ENCODE measurements around the gene GSK3B. TPM values are rescaled to one million over a fixed set of nuclear protein-coding genes. Genes with fewer than 3 reads are reported as not detected.
A peak's percentile ranks its signal among the peaks of the same experiment; 100 is the strongest.

GSK3B gene
- total and polyA plus RNA-seq, 9 donors, result 15.3 to 30.7 (median 27.0) TPM

DNA sequence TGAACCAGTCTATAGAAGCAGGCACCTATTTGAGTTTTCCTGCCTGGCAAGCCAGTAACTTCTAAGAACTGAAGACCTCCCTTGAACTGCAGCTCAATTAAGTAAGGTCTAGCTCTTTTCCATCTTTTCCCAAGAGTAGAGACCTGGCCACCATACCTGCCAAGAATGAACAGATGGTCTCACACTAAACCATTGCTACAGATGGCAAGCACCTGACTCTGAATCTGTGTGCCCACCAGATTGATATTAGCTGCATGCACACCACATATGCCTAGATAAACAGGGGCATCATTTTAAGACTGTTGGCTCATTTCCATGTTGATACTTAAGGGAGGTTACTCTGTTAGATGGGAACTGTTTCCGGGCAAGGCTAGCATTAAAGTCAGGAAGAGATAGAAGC is 34.8 kb upstream of the GSK3B start:
- 86% methylated on average over 1 of the region's 1 CpG for WGBS (ENCODE audit: insufficient coverage)
- DNase-seq, result no peak
- no peak overlapping the region for H3K27ac ChIP-seq (ENCODE audit: low read length)
- no peaks in the 10 kb centered on the region for H3K27me3 ChIP-seq (ENCODE audit: control insufficient read depth, insufficient read depth, low read length)
- H3K36me3 ChIP-seq (ENCODE audit: control insufficient read depth, insufficient read depth, low read length), result no peaks in the 10 kb centered on the region
- H3K9me3 ChIP-seq (replicated peaks; ENCODE audit: control insufficient read depth, low read depth, low read length), result no peaks in the 10 kb centered on the region
- no peak overlapping the region for H3K4me3 ChIP-seq (ENCODE audit: low read length)
- no peaks in the 10 kb centered on the region for H3K4me1 ChIP-seq (ENCODE audit: control insufficient read depth, insufficient read depth, low read length)

DNA sequence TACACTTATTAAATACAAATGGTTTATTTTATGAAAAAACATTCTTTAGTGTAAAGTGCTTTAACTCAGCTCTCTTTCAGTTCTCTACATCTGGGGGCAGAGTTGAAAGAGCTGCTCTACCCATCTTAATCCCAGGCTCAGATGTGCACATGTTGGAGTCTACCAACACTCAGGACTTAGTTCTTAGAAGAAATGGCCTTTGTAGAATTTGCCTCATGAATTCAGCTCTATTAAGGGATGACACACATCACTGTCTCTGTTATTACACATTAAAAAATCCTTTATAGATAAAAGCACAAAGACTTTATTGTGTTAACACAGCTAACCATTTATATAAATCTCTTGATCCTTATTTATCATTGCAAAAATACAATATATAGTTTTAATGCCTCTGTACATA is 31.7 kb upstream of the GSK3B start:
- no peak overlapping the region for H3K27ac ChIP-seq (ENCODE audit: low read length)
- no peak overlapping the region for H3K4me3 ChIP-seq (ENCODE audit: low read length)
- no peaks in the 10 kb centered on the region for H3K27me3 ChIP-seq (ENCODE audit: control insufficient read depth, insufficient read depth, low read length)
- H3K4me1 ChIP-seq (ENCODE audit: control insufficient read depth, insufficient read depth, low read length), result no peaks in the 10 kb centered on the region
- no peaks in the 10 kb centered on the region for H3K36me3 ChIP-seq (ENCODE audit: control insufficient read depth, insufficient read depth, low read length)
- DNase-seq, result no peak
- H3K9me3 ChIP-seq (replicated peaks; ENCODE audit: control insufficient read depth, low read depth, low read length), result no peaks in the 10 kb centered on the region

DNA sequence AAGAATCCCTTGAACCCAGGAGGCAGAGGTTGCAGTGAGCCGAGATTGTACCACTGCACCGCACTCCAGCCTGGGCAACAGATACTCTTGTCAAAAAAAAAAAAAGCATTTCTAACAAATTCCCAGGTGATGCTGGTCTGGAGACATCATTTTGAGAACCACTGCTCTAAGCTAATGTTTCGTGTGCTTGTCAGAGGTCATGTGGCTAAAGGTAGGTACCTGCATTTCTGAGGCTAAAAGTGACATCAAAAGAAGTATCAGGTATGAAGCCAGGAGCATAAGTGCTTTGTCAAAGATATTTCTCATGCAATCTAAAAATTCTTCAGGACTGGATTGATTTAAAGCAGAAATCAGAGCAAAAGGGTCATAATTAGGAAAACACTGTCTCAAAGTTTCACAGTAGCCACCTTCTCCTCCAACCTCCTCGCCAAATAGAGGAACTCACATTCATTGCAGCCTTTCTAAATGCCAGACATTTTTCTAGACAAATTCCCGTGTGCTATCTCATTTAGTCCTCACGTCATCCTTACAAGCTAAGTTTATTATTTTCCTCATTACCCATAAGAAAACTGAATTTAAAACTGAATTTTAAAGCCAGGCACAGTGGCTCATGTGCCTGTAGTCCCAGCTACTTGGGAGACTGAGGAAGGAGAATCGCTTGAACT is 25.7 kb upstream of the GSK3B start:
- H3K27ac ChIP-seq (ENCODE audit: low read length), result no peak overlapping the region
- no peaks in the 10 kb centered on the region for H3K27me3 ChIP-seq (ENCODE audit: control insufficient read depth, insufficient read depth, low read length)
- no peak overlapping the region for H3K4me3 ChIP-seq (ENCODE audit: low read length)
- DNase-seq, result no peak
- 82% methylated on average over 4 of the region's 7 CpGs for WGBS (ENCODE audit: insufficient coverage)
- H3K9me3 ChIP-seq (replicated peaks; ENCODE audit: control insufficient read depth, low read depth, low read length), result peaks cover 7% of the 10 kb centered on the region
- H3K36me3 ChIP-seq (ENCODE audit: control insufficient read depth, insufficient read depth, low read length), result no peaks in the 10 kb centered on the region
- no peaks in the 10 kb centered on the region for H3K4me1 ChIP-seq (ENCODE audit: control insufficient read depth, insufficient read depth, low read length)

DNA sequence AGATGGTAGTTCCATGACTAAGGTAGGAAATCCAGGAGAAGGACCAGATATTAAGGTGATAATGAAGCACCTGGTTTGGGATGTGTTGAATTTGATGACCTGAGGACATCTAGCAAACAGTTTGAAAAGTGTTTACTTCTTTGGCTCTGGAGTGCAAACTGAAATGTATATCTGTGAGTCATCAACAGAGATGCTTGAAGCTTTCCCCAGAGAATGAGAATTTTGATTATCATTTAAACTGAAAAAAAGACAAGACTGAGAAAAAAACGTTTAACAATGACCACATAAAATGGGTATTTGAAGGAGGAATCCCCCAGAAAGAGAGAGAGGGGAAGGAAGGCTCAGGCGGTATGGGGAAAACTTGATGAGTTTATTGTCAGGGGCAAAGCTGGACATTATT is 20.7 kb upstream of the GSK3B start:
- Histone ChIP-seq H3K36me3 (ENCODE audit: control insufficient read depth, insufficient read depth, low read length) (no peaks in the 10 kb centered on the region), H3K27me3 (ENCODE audit: control insufficient read depth, insufficient read depth, low read length) (no peaks in the 10 kb centered on the region), H3K27ac (ENCODE audit: low read length) (no peak overlapping the region), H3K4me3 (ENCODE audit: low read length) (no peak overlapping the region), H3K4me1 (ENCODE audit: control insufficient read depth, insufficient read depth, low read length) (no peaks in the 10 kb centered on the region), H3K9me3 (replicated peaks; ENCODE audit: control insufficient read depth, low read depth, low read length) (peaks cover 7% of the 10 kb centered on the region)
- WGBS (ENCODE audit: insufficient coverage), result no CpG with 5 or more reads among the region's 2 CpGs
- DNase-seq, result no peak

DNA sequence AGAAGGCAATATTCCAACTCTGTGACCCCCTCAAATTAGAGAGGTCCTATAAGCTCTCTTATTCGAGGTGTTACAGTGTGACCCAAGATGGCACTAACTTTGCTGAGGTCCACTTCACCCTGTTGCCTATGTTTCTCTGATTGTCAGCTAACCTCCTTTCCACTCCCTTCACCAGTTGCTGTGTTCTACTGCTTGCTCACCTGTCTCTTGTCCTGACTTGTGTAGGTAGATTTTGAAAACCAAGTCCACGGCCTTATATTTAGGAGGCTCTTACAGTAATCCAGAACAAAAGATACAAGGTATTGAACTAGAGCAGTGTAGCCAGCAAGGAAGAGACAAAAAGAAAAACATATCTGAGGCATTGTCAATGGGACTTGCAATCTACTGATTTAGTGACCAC is 20.1 kb upstream of the GSK3B start:
- Histone ChIP-seq H3K27ac (ENCODE audit: low read length) (no peak overlapping the region), H3K4me1 (ENCODE audit: control insufficient read depth, insufficient read depth, low read length) (no peaks in the 10 kb centered on the region), H3K9me3 (replicated peaks; ENCODE audit: control insufficient read depth, low read depth, low read length) (peaks cover 7% of the 10 kb centered on the region), H3K4me3 (ENCODE audit: low read length) (no peak overlapping the region), H3K36me3 (ENCODE audit: control insufficient read depth, insufficient read depth, low read length) (no peaks in the 10 kb centered on the region), H3K27me3 (ENCODE audit: control insufficient read depth, insufficient read depth, low read length) (no peaks in the 10 kb centered on the region)
- no peak for DNase-seq
- WGBS (ENCODE audit: insufficient coverage), result 100% methylated on average over 1 of the region's 2 CpGs

DNA sequence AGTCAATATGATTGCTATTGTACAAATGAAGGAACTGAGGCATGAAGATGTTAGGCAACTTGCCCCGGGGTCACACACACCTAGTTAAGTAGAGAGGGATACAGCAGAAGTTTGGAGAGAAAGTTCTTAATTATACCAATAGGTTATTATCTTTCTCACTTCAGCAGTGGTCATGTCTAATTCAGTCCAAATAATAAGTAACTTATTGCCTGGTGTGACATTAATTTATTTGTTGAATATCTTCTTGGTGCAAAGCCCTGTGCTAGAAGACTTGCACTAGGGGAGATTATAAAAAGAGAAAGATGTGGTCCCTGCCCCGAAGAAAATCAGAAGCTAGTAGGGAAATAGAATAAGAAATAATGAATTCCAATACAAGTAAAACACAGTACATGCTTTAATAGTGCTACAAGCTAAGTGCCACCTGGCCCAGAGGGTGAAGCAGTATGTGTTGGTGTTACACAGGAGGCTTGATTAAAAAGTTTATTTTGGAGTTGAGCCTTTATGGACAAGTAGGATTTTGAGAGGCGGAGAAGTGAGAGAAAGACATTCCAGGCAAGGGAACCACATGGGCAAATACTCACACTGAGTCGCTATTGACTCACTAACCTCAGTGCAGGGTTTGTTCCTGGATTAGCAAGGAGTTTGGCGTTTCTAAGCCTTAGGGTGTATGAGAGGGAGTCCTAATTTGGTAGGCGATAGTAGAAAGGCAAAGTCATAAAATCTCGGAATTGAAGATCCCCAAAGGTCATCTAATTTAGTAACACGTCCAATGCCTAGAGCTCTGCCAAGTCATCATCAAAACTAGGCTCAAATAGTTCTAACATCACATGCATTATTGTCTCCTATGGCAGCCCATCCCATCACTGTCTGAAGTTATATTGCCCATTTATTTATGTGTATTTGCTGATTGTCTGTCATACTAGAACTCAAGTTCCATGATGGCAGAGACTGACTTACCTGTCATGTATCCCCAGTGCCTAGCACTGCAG is 19.2 kb upstream of the GSK3B start:
- Histone ChIP-seq H3K4me1 (ENCODE audit: control insufficient read depth, insufficient read depth, low read length) (no peaks in the 10 kb centered on the region), H3K27ac (ENCODE audit: low read length) (no peak overlapping the region), H3K4me3 (ENCODE audit: low read length) (no peak overlapping the region), H3K36me3 (ENCODE audit: control insufficient read depth, insufficient read depth, low read length) (no peaks in the 10 kb centered on the region), H3K27me3 (ENCODE audit: control insufficient read depth, insufficient read depth, low read length) (no peaks in the 10 kb centered on the region), H3K9me3 (replicated peaks; ENCODE audit: control insufficient read depth, low read depth, low read length) (peaks cover 7% of the 10 kb centered on the region)
- WGBS (ENCODE audit: insufficient coverage), result 100% methylated on average over 2 of the region's 8 CpGs
- DNase-seq, result no peak

DNA sequence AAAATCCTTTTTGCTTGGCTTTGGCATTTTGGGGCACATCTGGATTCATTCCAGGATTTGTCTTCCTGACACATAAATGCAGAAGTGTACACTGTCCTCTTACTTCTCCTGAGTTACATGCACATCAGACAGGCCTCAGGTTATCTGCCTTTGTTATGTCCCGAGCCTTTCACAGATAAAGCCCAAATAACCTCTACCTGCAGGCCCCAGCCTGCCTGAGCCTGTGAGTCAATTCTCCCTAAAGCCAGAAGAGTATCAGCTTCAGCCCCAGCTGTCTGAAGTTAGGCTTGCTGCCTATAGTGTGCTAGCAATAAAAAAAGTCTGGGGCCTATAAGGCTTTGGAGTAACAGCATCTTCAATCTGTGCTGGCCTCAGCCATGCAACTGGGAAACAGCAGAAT is 17.7 kb upstream of the GSK3B start:
- peaks cover 4% of the 10 kb centered on the region for H3K9me3 ChIP-seq (replicated peaks; ENCODE audit: control insufficient read depth, low read depth, low read length)

DNA sequence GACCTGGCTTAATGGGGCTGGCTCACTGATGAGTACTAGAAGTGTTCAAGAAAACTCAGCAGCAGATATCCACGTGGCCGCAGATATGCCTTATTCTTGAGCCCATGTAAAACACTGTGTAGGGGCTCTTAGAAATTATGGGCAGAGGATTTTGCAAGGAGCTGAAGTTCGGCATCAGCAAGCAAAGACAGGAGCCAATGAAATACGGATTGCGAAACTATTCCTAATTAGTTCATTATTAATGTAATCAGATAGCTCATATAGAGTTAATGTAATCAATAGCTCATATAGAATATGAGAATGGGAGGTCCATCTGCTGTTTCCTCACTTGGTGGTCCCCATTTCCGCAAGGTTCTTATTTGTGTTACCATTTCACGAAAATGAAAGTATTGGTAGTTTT is 9.0 kb upstream of the GSK3B start:
- no peak for DNase-seq
- H3K36me3 ChIP-seq (ENCODE audit: control insufficient read depth, insufficient read depth, low read length), result peaks cover 1% of the 10 kb centered on the region
- H3K9me3 ChIP-seq (replicated peaks; ENCODE audit: control insufficient read depth, low read depth, low read length), result no peaks in the 10 kb centered on the region
- H3K27me3 ChIP-seq (ENCODE audit: control insufficient read depth, insufficient read depth, low read length), result no peaks in the 10 kb centered on the region
- 100% methylated on average over 2 of the region's 7 CpGs for WGBS (ENCODE audit: insufficient coverage)
- H3K4me3 ChIP-seq (ENCODE audit: low read length), result no peak overlapping the region
- H3K27ac ChIP-seq (ENCODE audit: low read length), result no peak overlapping the region
- H3K4me1 ChIP-seq (ENCODE audit: control insufficient read depth, insufficient read depth, low read length), result peaks cover 3% of the 10 kb centered on the region

More for the DNA sequence above, 17.7 kb upstream of the GSK3B start:
- H3K36me3 ChIP-seq (ENCODE audit: control insufficient read depth, insufficient read depth, low read length), result no peaks in the 10 kb centered on the region
- no peak overlapping the region for H3K4me3 ChIP-seq (ENCODE audit: low read length)
- DNase-seq, result no peak
- WGBS (ENCODE audit: insufficient coverage), result no CpG with 5 or more reads among the region's 1 CpG
- H3K4me1 ChIP-seq (ENCODE audit: control insufficient read depth, insufficient read depth, low read length), result no peaks in the 10 kb centered on the region
- H3K27ac ChIP-seq (ENCODE audit: low read length), result no peak overlapping the region
- H3K27me3 ChIP-seq (ENCODE audit: control insufficient read depth, insufficient read depth, low read length), result no peaks in the 10 kb centered on the region

DNA sequence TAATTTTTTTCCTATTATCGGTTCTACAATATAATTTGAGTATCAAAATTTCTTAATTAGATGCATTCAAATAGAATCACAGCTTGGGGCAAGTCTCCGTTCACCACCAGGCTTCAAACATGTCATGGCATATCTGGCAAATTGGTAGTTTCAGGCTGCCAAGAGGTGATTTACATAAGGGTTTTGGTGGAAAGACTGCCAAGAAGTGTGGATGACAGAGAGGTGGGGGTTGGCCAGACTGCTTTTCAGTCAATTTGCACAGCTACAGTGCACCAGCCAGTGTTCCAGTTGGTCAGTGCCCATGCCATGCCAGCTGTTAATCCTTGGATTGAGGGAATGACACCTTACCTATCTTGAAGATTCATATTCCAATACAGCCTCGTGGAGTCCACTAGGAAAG is 8.4 kb upstream of the GSK3B start:
- DNase-seq, result peak; percentile 16
- peaks cover 4% of the 10 kb centered on the region for H3K36me3 ChIP-seq (ENCODE audit: control insufficient read depth, insufficient read depth, low read length)
- WGBS (ENCODE audit: insufficient coverage), result no CpG with 5 or more reads among the region's 3 CpGs
- peaks cover 3% of the 10 kb centered on the region for H3K4me1 ChIP-seq (ENCODE audit: control insufficient read depth, insufficient read depth, low read length)
- no peak overlapping the region for H3K27ac ChIP-seq (ENCODE audit: low read length)
- H3K9me3 ChIP-seq (replicated peaks; ENCODE audit: control insufficient read depth, low read depth, low read length), result no peaks in the 10 kb centered on the region
- H3K27me3 ChIP-seq (ENCODE audit: control insufficient read depth, insufficient read depth, low read length), result no peaks in the 10 kb centered on the region
- H3K4me3 ChIP-seq (ENCODE audit: low read length), result no peak overlapping the region

DNA sequence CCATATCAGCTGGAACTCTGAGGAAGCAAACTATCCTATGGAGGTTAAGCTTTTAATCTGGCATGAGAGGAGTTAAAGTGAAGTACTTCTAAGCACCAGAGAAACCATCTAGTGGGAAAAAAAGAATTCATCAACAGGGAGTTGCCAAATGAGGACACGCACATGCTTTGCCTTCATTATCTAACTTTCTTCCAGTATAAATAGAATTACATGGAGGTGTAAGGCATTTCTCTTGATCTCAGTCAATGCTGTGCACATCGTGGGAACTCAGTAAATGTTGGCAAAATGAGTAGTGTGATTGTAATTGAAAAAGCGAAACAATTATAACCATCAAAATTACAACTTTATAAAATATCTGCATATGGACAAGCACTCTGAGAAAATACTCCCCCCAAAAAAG is 8.0 kb upstream of the GSK3B start:
- WGBS (ENCODE audit: insufficient coverage), result no CpG with 5 or more reads among the region's 3 CpGs
- Histone ChIP-seq H3K27me3 (ENCODE audit: control insufficient read depth, insufficient read depth, low read length) (no peaks in the 10 kb centered on the region), H3K36me3 (ENCODE audit: control insufficient read depth, insufficient read depth, low read length) (peaks cover 4% of the 10 kb centered on the region), H3K9me3 (replicated peaks; ENCODE audit: control insufficient read depth, low read depth, low read length) (no peaks in the 10 kb centered on the region), H3K4me1 (ENCODE audit: control insufficient read depth, insufficient read depth, low read length) (peaks cover 3% of the 10 kb centered on the region), H3K4me3 (ENCODE audit: low read length) (no peak overlapping the region), H3K27ac (ENCODE audit: low read length) (no peak overlapping the region)
- no peak for DNase-seq

Data from muscle of leg (tissue), 11 donors.